IMR-90 (cell line): ENCODE results near the gene RAET1E.

Experiments used
- POLR2A ChIP-seq: IDR thresholded peaks from 2 replicates; pipeline ENCODE4 v1.6.1; 2012; ENCODE audit warnings: mild to moderate bottlenecking, low read depth, low read length
- RAD21 ChIP-seq: IDR thresholded peaks from 2 replicates; pipeline ENCODE4 v1.6.1; 2012; ENCODE audit warnings: low read length, improper control_type of control experiment
- RCOR1 ChIP-seq: IDR thresholded peaks from 2 replicates; pipeline ENCODE4 v1.6.1; 2012; ENCODE audit warnings: mild to moderate bottlenecking, low read length, improper control_type of control experiment; ENCODE audit not compliant: insufficient replicate concordance
- RFX5 ChIP-seq: IDR thresholded peaks from 2 replicates; pipeline ENCODE4 v1.8.0; 2012; ENCODE audit warnings: low read depth, mild to moderate bottlenecking, low read length, moderate library complexity
- TF ChIP-seq, protein P1 (sequence below): conservative IDR thresholded peaks from 2 replicates; pipeline ENCODE4 v1.5.1; 2012; ENCODE audit warnings: mild to moderate bottlenecking, low read depth, low read length, improper control_type of control experiment

DNA sequence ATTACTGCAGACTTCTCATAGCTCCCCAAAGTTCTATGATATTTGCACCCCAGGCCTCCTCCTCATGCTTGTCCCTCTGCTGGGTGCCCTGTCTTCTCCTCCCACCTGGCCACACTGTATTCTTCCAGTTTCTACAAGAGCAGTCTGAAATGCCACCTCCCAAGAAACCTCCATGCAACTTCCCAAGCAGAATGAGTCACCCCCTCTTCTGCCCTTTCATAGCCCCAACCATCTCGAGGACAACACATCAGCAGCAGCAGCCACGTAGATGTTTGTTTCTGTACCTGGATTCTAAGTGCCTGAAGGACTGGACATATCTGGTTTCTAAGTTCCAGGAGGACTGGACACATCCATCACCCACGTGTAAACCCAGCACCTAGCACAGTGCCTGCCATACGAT lies 37.3 kb upstream of the RAET1E start:
- TF ChIP-seq, protein P1, sequence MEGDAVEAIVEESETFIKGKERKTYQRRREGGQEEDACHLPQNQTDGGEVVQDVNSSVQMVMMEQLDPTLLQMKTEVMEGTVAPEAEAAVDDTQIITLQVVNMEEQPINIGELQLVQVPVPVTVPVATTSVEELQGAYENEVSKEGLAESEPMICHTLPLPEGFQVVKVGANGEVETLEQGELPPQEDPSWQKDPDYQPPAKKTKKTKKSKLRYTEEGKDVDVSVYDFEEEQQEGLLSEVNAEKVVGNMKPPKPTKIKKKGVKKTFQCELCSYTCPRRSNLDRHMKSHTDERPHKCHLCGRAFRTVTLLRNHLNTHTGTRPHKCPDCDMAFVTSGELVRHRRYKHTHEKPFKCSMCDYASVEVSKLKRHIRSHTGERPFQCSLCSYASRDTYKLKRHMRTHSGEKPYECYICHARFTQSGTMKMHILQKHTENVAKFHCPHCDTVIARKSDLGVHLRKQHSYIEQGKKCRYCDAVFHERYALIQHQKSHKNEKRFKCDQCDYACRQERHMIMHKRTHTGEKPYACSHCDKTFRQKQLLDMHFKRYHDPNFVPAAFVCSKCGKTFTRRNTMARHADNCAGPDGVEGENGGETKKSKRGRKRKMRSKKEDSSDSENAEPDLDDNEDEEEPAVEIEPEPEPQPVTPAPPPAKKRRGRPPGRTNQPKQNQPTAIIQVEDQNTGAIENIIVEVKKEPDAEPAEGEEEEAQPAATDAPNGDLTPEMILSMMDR = no peak
- no peak for TF ChIP-seq POLR2A
- TF ChIP-seq RAD21 = no peak
- no peak for TF ChIP-seq RFX5
- no peak for TF ChIP-seq RCOR1
